Lung (tissue), 12 donors: Measurements from ENCODE around the gene ELF1. TPM values are rescaled to one million over a fixed set of nuclear protein-coding genes. Genes with fewer than 3 reads are reported as not detected.
"Not testable (repeated sequence)": the region's sequence is repeated elsewhere in the genome, so short reads cannot be mapped to it uniquely, and the experiment has no call there.

ENCODE experiments used
- ATAC-seq: fragments of 200-7000 bp; cut with Tn5 transposase; one replicate; pipeline ENCODE4 v1.9.1; 2020; ENCODE audit warnings: moderate number of reproducible peaks; ENCODE audit not compliant: insufficient read depth, low FRiP score
- DNase-seq, 3 donors: peaks; one replicate each; pipeline ENCODE4 v3.0.0-alpha.2; 2013 to 2017
- H3K27ac ChIP-seq, 2 donors: one replicate each; pipeline ENCODE4 v1.5.1; 2013; ENCODE audit warnings: mild to moderate bottlenecking in 2 of 2, moderate library complexity in 2 of 2, control low read depth in 1 of 2, inconsistent platforms in 1 of 2, low read depth in 1 of 2, low read length in 1 of 2
- H3K27me3 ChIP-seq, 3 donors: one replicate each; pipeline ENCODE4 v1.5.1; 2013; ENCODE audit warnings: low read length in 2 of 3; ENCODE audit not compliant: control insufficient read depth in 3 of 3, insufficient read depth in 3 of 3
- H3K36me3 ChIP-seq, 4 donors: one replicate each; pipeline ENCODE4 v1.5.1; 2013; ENCODE audit warnings: low read length in 4 of 4, mild to moderate bottlenecking in 1 of 4, moderate library complexity in 1 of 4; ENCODE audit not compliant: control insufficient read depth in 4 of 4, insufficient read depth in 4 of 4
- H3K4me1 ChIP-seq, 5 donors: one replicate each; pipeline ENCODE4 v1.5.1; 2013; ENCODE audit warnings: low read length in 5 of 5, mild to moderate bottlenecking in 2 of 5, moderate library complexity in 1 of 5; ENCODE audit not compliant: control insufficient read depth in 5 of 5, insufficient read depth in 5 of 5
- H3K4me3 ChIP-seq: one replicate; pipeline ENCODE4 v1.5.1; 2013; ENCODE audit warnings: mild to moderate bottlenecking, control low read depth, moderate library complexity
- H3K9ac ChIP-seq, 2 donors: one replicate each; pipeline ENCODE4 v1.5.1; 2013; ENCODE audit warnings: low read length in 2 of 2, control low read depth in 1 of 2; ENCODE audit not compliant: insufficient read depth in 1 of 2
- H3K9me3 ChIP-seq, 4 donors: one replicate each; pipeline ENCODE4 v1.5.1; 2013; ENCODE audit warnings: low read length in 3 of 4, mild to moderate bottlenecking in 1 of 4, moderate library complexity in 1 of 4; ENCODE audit not compliant: control insufficient read depth in 4 of 4, insufficient read depth in 3 of 4
- WGBS, 2 donors: extraction: QIAGEN DNeasy Blood & Tissue Kit; methylation state at CpG; one replicate each; pipeline ENCODE4 v1.1.7; 2013; 5-methylcytosine and 5-hydroxymethylcytosine counted together
- polyA plus RNA-seq, 2 donors: library from polyadenylated mRNA; stranded (reverse); fragments of 200-250 nt; gene quantifications; one replicate each; pipeline ENCODE4 v1.2.1, GENCODE V29; 2013
- total RNA-seq, 2 donors: library from RNA; depleted of rRNA in 1 of 2; stranded (reverse); fragments of >200 nt in 1 of 2; gene quantifications; one replicate each; pipeline ENCODE4 v1.2.1, GENCODE V29; 2014 to 2021
- TF ChIP-seq, protein P1 (sequence below): IDR thresholded peaks from 2 replicates; pipeline ENCODE4 v1.5.1; 2012; ENCODE audit warnings: mild to moderate bottlenecking; ENCODE audit errors: control extremely low read depth, extremely low read depth
- donor health status: control.
- donor health status: control.
- donor health status: Bipolar disorder and iron deficiency.
- donor health status: healthy.
- donor health status: DM: yes; HTN: yes; CAD: no.

Gene ELF1
- total and polyA plus RNA-seq, 4 donors, result 10.8 to 107 (median 63.6) TPM

DNA sequence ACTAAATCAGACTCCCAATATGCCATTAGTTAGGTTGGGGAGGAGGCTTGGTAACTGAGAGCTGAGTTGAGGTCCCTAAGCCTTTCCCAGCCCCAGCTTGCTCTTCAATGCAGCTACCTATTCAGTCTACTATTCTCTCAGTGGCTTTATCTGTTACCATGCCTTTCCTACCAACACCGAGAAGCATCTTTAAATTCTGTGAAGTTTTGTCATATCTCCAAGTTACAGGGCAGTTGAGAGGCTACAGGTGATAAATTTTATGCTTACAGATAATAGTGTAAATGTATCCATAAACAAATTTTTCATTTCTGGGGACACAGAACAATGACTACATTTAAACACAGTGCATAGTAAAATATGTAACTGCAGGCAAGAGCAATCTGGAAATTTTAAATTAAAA, 110.6 kb downstream of the ELF1 start:
- 92 to 98% methylated on average over 1 of the region's 1 CpG for WGBS, 2 donors
- TF ChIP-seq, protein P1, sequence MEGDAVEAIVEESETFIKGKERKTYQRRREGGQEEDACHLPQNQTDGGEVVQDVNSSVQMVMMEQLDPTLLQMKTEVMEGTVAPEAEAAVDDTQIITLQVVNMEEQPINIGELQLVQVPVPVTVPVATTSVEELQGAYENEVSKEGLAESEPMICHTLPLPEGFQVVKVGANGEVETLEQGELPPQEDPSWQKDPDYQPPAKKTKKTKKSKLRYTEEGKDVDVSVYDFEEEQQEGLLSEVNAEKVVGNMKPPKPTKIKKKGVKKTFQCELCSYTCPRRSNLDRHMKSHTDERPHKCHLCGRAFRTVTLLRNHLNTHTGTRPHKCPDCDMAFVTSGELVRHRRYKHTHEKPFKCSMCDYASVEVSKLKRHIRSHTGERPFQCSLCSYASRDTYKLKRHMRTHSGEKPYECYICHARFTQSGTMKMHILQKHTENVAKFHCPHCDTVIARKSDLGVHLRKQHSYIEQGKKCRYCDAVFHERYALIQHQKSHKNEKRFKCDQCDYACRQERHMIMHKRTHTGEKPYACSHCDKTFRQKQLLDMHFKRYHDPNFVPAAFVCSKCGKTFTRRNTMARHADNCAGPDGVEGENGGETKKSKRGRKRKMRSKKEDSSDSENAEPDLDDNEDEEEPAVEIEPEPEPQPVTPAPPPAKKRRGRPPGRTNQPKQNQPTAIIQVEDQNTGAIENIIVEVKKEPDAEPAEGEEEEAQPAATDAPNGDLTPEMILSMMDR, result no peak
- H3K9me3 ChIP-seq, result no peaks in the 10 kb centered on the region
- no peaks in the 10 kb centered on the region for H3K4me1 ChIP-seq
- no peak overlapping the region for H3K9ac ChIP-seq
- DNase-seq (no peak), ATAC-seq (no peak)
- no peak overlapping the region for H3K27ac ChIP-seq
- H3K27me3 ChIP-seq, result no peaks in the 10 kb centered on the region
- peaks cover 0 to 1% (median 0%) of the 10 kb centered on the region in 4 donors for H3K36me3 ChIP-seq
- H3K4me3 ChIP-seq, result no peak overlapping the region

DNA sequence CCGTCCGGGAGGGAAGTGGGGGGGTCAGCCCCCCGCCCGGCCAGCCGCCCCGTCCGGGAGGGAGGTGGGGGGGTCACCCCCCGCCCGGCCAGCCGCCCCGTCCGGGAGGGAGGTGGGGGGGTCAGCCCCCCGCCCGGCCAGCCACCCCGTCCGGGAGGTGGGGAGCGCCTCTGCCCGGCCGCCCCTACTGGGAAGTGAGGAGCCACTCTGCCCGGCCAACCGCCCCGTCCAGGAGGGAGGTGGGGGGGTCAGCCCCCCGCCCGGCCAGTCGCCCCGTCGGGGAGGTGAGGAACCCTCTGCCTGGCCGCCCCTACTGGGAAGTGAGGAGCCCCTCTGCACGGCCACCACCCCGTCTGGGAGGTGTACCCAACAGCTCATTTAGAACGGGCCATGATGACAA, 118.1 kb downstream of the ELF1 start:
- not testable (repeated sequence) for H3K9ac ChIP-seq, H3K27ac ChIP-seq, H3K4me1 ChIP-seq, H3K36me3 ChIP-seq, ATAC-seq, DNase-seq, H3K27me3 ChIP-seq, H3K4me3 ChIP-seq, H3K9me3 ChIP-seq
- WGBS, 2 donors, result 95 to 96% methylated on average over 22 to 31 of the region's 31 CpGs

DNA sequence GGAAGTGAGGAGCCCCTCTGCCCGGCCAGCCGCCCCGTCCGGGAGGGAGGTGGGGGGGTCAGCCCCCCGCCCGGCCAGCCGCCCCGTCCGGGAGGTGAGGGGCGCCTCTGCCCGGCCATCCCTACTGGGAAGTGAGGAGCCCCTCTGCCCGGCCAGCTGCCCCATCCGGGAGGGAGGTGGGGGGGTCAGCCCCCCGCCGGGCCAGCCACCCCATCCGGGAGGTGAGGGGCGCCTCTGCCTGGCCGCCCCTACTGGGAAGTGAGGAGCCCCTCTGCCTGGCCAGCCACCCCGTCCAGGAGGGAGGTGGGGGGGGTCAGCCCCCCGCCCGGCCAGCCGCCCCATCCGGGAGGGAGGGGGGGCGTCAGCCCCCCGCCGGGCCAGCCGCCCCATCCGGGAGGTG, 118.5 kb downstream of the ELF1 start:
- not testable (repeated sequence) for ATAC-seq

DNA sequence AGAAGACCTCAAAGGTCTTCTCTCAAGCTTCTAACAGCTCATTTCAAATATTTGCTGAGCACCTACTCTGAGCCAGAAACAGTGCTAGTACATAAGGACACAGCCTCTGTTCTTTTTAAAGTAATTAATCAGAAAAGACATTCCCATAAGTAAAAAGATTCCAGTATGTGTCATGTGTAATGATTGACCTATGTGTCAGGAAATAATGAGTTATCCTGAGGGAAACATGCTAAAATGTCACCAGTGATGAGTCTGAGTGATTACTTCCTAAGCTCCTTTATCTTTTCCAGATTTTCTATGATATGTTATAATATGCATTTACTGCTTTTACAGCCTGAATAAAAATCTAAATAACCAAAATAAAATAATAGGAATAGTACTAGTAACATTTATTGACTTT, 122.1 kb downstream of the ELF1 start:
- H3K27me3 ChIP-seq, result no peaks in the 10 kb centered on the region
- peaks cover 0 to 5% (median 0%) of the 10 kb centered on the region in 5 donors for H3K4me1 ChIP-seq
- H3K36me3 ChIP-seq, result peaks cover 0 to 1% (median 0%) of the 10 kb centered on the region in 4 donors
- TF ChIP-seq, protein P1, result no peak
- no peak overlapping the region for H3K27ac ChIP-seq
- H3K9ac ChIP-seq, result no peak overlapping the region
- H3K9me3 ChIP-seq, result no peaks in the 10 kb centered on the region
- DNase-seq, result no peak
- H3K4me3 ChIP-seq, result no peak overlapping the region
- ATAC-seq, result no peak

More for the DNA sequence above, 118.5 kb downstream of the ELF1 start:
- H3K27me3 ChIP-seq, H3K36me3 ChIP-seq, DNase-seq, H3K9me3 ChIP-seq, H3K27ac ChIP-seq, H3K4me1 ChIP-seq, H3K4me3 ChIP-seq, H3K9ac ChIP-seq: not testable (repeated sequence)
- 99 to 100% methylated on average over 5 to 23 of the region's 28 CpGs for WGBS, 2 donors
